Large intestine (tissue), 3 donors: Measurements from ENCODE around the gene STYXL2. TPM values are rescaled to one million over a fixed set of nuclear protein-coding genes. Genes with fewer than 3 reads are reported as not detected.

Source experiments
- DNase-seq, 2 donors: peaks; one replicate each; pipeline versions ENCODE4 v3.0.0 to v3.0.0-alpha.2; 2013
- H3K27ac ChIP-seq: one replicate; pipeline ENCODE4 v1.5.1; 2013; ENCODE audit warnings: low read length
- H3K27me3 ChIP-seq: 2 replicates; pipeline ENCODE4 v1.6.1; 2013; ENCODE audit warnings: low read length; ENCODE audit not compliant: control insufficient read depth, insufficient read depth
- H3K36me3 ChIP-seq: 2 replicates; pipeline ENCODE4 v1.6.1; 2013; ENCODE audit warnings: low read length; ENCODE audit not compliant: control insufficient read depth, insufficient read depth
- H3K4me1 ChIP-seq: one replicate; pipeline ENCODE4 v1.6.1; 2013; ENCODE audit warnings: low read length; ENCODE audit not compliant: control insufficient read depth, insufficient read depth
- H3K4me3 ChIP-seq: one replicate; pipeline ENCODE4 v1.5.1; 2013; ENCODE audit warnings: low read length
- H3K9me3 ChIP-seq: one replicate; pipeline ENCODE4 v1.6.1; 2013; ENCODE audit warnings: mild to moderate bottlenecking, low read depth, low read length, moderate library complexity; ENCODE audit not compliant: control insufficient read depth
- WGBS: methylation state at CpG from one replicate; pipeline ENCODE4 v1.1.5; 2013; ENCODE audit warnings: low lambda C conversion rate; ENCODE audit not compliant: insufficient coverage; 5-methylcytosine and 5-hydroxymethylcytosine counted together
- polyA plus RNA-seq: library from polyadenylated mRNA; unstranded; fragments of 120-200 nt; gene quantifications from one replicate; pipeline ENCODE4 v1.2.1, GENCODE V29; 2013

STYXL2 gene
- polyA plus RNA-seq, 1 donor = 0.40 TPM

GRCh38 chr1:167060141-167061072, 33.5 kb upstream of the STYXL2 start:
- 100% methylated on average over 1 of the region's 10 CpGs for WGBS
- DNase-seq = no peak

GRCh38 chr1:167061073-167061464, 32.8 kb upstream of the STYXL2 start:
- no CpG with 5 or more reads among the region's 3 CpGs for WGBS

More at GRCh38 chr1:167060141-167061072, 33.5 kb upstream of the STYXL2 start:
- H3K36me3 ChIP-seq = peaks cover 23% of the 10 kb centered on the region
- peaks cover 3% of the 10 kb centered on the region for H3K4me1 ChIP-seq
- H3K9me3 ChIP-seq = no peaks in the 10 kb centered on the region
- no peak overlapping the region for H3K4me3 ChIP-seq
- no peaks in the 10 kb centered on the region for H3K27me3 ChIP-seq
- H3K27ac ChIP-seq = no peak overlapping the region

GRCh38 chr1:167064621-167065020, 29.3 kb upstream of the STYXL2 start:
- Histone ChIP-seq H3K36me3 (peaks cover 19% of the 10 kb centered on the region), H3K9me3 (no peaks in the 10 kb centered on the region), H3K4me3 (no peak overlapping the region), H3K27ac (no peak overlapping the region), H3K4me1 (peaks cover 3% of the 10 kb centered on the region), H3K27me3 (no peaks in the 10 kb centered on the region)
- no peak for DNase-seq
- WGBS = no CpG with 5 or more reads among the region's 9 CpGs

More at GRCh38 chr1:167061073-167061464, 32.8 kb upstream of the STYXL2 start:
- Histone ChIP-seq H3K9me3 (no peaks in the 10 kb centered on the region), H3K27me3 (no peaks in the 10 kb centered on the region), H3K4me1 (peaks cover 3% of the 10 kb centered on the region), H3K27ac (no peak overlapping the region), H3K36me3 (peaks cover 19% of the 10 kb centered on the region), H3K4me3 (no peak overlapping the region)
- DNase-seq = no peak

- no peaks in the 10 kb centered on the region for H3K9me3 ChIP-seq
- peaks cover 19% of the 10 kb centered on the region for H3K36me3 ChIP-seq
- H3K4me3 ChIP-seq = no peak overlapping the region
- no CpG with 5 or more reads among the region's 8 CpGs for whole genome bisulfite sequencing
- no peaks in the 10 kb centered on the region for H3K27me3 ChIP-seq
- H3K4me1 ChIP-seq = peaks cover 3% of the 10 kb centered on the region
- peak in 1 of 2 donors; percentile 58 for DNase-seq
- H3K27ac ChIP-seq = no peak overlapping the region
Observed at GRCh38 chr1:167065471-167065870, 28.4 kb upstream of the STYXL2 start.

GRCh38 chr1:167066333-167067122, 27.3 kb upstream of the STYXL2 start:
- Histone ChIP-seq H3K4me3 (peak overlapping the region; percentile 24), H3K27me3 (no peaks in the 10 kb centered on the region), H3K27ac (no peak overlapping the region), H3K36me3 (peaks cover 17% of the 10 kb centered on the region), H3K4me1 (peaks cover 3% of the 10 kb centered on the region), H3K9me3 (no peaks in the 10 kb centered on the region)
- DNase-seq = peak; percentile 52 to 71
- 17% methylated on average over 1 of the region's 31 CpGs for whole genome bisulfite sequencing

- Histone ChIP-seq H3K27ac (no peak overlapping the region), H3K4me3 (no peak overlapping the region), H3K27me3 (no peaks in the 10 kb centered on the region), H3K36me3 (peaks cover 12% of the 10 kb centered on the region), H3K9me3 (no peaks in the 10 kb centered on the region), H3K4me1 (peaks cover 3% of the 10 kb centered on the region)
- no CpG with 5 or more reads among the region's 3 CpGs for WGBS
- no peak for DNase-seq
Observed at GRCh38 chr1:167067904-167068303, 26.0 kb upstream of the STYXL2 start.

- no peak for DNase-seq
- Histone ChIP-seq H3K4me1 (peaks cover 3% of the 10 kb centered on the region), H3K36me3 (peaks cover 12% of the 10 kb centered on the region), H3K27me3 (no peaks in the 10 kb centered on the region), H3K27ac (no peak overlapping the region), H3K9me3 (no peaks in the 10 kb centered on the region), H3K4me3 (no peak overlapping the region)
- WGBS = no CpG with 5 or more reads among the region's 13 CpGs
Observed at GRCh38 chr1:167068761-167069160, 25.1 kb upstream of the STYXL2 start.

GRCh38 chr1:167071286-167071685, 22.6 kb upstream of the STYXL2 start:
- Histone ChIP-seq H3K9me3 (no peaks in the 10 kb centered on the region), H3K27me3 (no peaks in the 10 kb centered on the region), H3K4me1 (no peaks in the 10 kb centered on the region), H3K36me3 (peaks cover 11% of the 10 kb centered on the region), H3K27ac (no peak overlapping the region), H3K4me3 (no peak overlapping the region)
- 100% methylated on average over 1 of the region's 8 CpGs for WGBS
- no peak for DNase-seq

- DNase-seq = no peak
- peaks cover 4% of the 10 kb centered on the region for H3K4me1 ChIP-seq
- H3K9me3 ChIP-seq = no peaks in the 10 kb centered on the region
- no peak overlapping the region for H3K27ac ChIP-seq
- peaks cover 7% of the 10 kb centered on the region for H3K36me3 ChIP-seq
- WGBS = no CpG with 5 or more reads among the region's 8 CpGs
- no peak overlapping the region for H3K4me3 ChIP-seq
- no peaks in the 10 kb centered on the region for H3K27me3 ChIP-seq
Observed at GRCh38 chr1:167076136-167076710, 17.7 kb upstream of the STYXL2 start.
